SK-N-SH (cell line): ENCODE results near the gene SIL1. TPM values are rescaled to one million over a fixed set of nuclear protein-coding genes. Genes with fewer than 3 reads are reported as not detected.

Experiments used
- CTCF ChIA-PET: fragments of 300-600, 350-600 bp; formaldehyde crosslinking; extraction: SDS; loops from one replicate; lab custom pipeline; 2021; lab: Yijun Ruan, JAX
- POLR2A ChIA-PET: fragments of 350-600 bp; sonication (Branson Sonifier 250); formaldehyde crosslinking; extraction: SDS; loops from one replicate; lab custom pipeline; 2020; ENCODE audit warnings: antibody characterized with exemption, inconsistent platforms; lab: Yijun Ruan, JAX
- DNase-seq: peaks from one replicate; pipeline ENCODE4 v3.0.0; 2012
- H2AFZ ChIP-seq: fragments of 200-600 bp; sonication (generic); 2 replicates; pipeline ENCODE4 v1.8.1; 2016; ENCODE audit warnings: antibody characterized with exemption, mild to moderate bottlenecking, low read depth
- H3F3A ChIP-seq: fragments of 200-600 bp; sonication (generic); replicated peaks from 2 replicates; pipeline ENCODE3; 2016; ENCODE audit warnings: antibody characterized with exemption, mild to moderate bottlenecking; ENCODE audit not compliant: insufficient read depth
- H3K27ac ChIP-seq, 2 experiments: fragments of 200-500 bp in 1 of 2; fragments of 200-600 bp in 1 of 2; sonication (Bioruptor generic) in 1 of 2; sonication (generic), shearing (Covaris generic) in 1 of 2; 2 replicates each; pipeline versions ENCODE4 v1.5.1 to v1.6.1; 2014 to 2016; ENCODE audit warnings: low read depth in 2 of 2, inconsistent platforms in 1 of 2, low read length in 1 of 2, mild to moderate bottlenecking in 1 of 2, mixed read lengths in 1 of 2
- H3K27me3 ChIP-seq: fragments of 200-600 bp; sonication (generic), shearing (Covaris generic); 2 replicates; pipeline ENCODE4 v1.6.1; 2016; ENCODE audit warnings: mixed run types; ENCODE audit not compliant: insufficient read depth
- H3K36me3 ChIP-seq, 2 experiments: fragments of 200-500 bp in 1 of 2; fragments of 200-600 bp in 1 of 2; sonication (Bioruptor generic) in 1 of 2; sonication (generic) in 1 of 2; replicated peaks in 1 of 2; 2 replicates each; pipeline versions ENCODE3 to v1.5.1; 2014 to 2016; ENCODE audit warnings: low read length in 1 of 2, mild to moderate bottlenecking in 1 of 2; ENCODE audit not compliant: insufficient read depth in 2 of 2, control insufficient read depth in 1 of 2
- H3K4me1 ChIP-seq, 2 experiments: fragments of 200-500 bp in 1 of 2; fragments of 200-600 bp in 1 of 2; sonication (Bioruptor generic) in 1 of 2; sonication (generic), shearing (Covaris generic) in 1 of 2; 2 replicates each; pipeline versions ENCODE4 v1.5.1 to v1.6.1; 2014 to 2016; ENCODE audit warnings: low read depth in 1 of 2, low read length in 1 of 2, mixed run types in 1 of 2; ENCODE audit not compliant: insufficient read depth in 2 of 2, control insufficient read depth in 1 of 2
- H3K4me2 ChIP-seq: fragments of 200-600 bp; sonication (generic), shearing (Covaris generic); 2 replicates; pipeline ENCODE4 v1.6.1; 2017; ENCODE audit warnings: mixed run types
- H3K4me3 ChIP-seq, 2 experiments: fragments of 200-500 bp in 1 of 2; fragments of 200-600 bp in 1 of 2; sonication (Bioruptor generic) in 1 of 2; sonication (generic), shearing (Covaris generic) in 1 of 2; 2 replicates each; pipeline versions ENCODE4 v1.5.1 to v1.8.1; 2014 to 2016; ENCODE audit warnings: low read depth in 2 of 2, inconsistent platforms in 1 of 2, low read length in 1 of 2, mild to moderate bottlenecking in 1 of 2, mixed read lengths in 1 of 2, moderate library complexity in 1 of 2
- H3K79me2 ChIP-seq: fragments of 200-600 bp; sonication (generic); 2 replicates; pipeline ENCODE4 v1.8.1; 2017; ENCODE audit warnings: mild to moderate bottlenecking; ENCODE audit not compliant: insufficient read depth
- H3K9ac ChIP-seq: fragments of 200-600 bp; sonication (generic); 2 replicates; pipeline ENCODE4 v1.6.1; 2017; ENCODE audit warnings: mixed run types
- H3K9me2 ChIP-seq: fragments of 200-600 bp; sonication (generic); 2 replicates; pipeline ENCODE4 v1.6.1; 2017; ENCODE audit warnings: mixed run types
- H3K9me3 ChIP-seq: fragments of 200-600 bp; sonication (generic); 2 replicates; pipeline ENCODE4 v1.6.1; 2017; ENCODE audit warnings: mixed run types, mild to moderate bottlenecking, moderate library complexity
- H4K20me1 ChIP-seq: fragments of 200-600 bp; sonication (generic); 2 replicates; pipeline ENCODE4 v1.6.1; 2017; ENCODE audit warnings: mild to moderate bottlenecking, mixed run types; ENCODE audit not compliant: insufficient read depth
- ELF1 ChIP-seq: IDR thresholded peaks from 2 replicates; pipeline ENCODE4 v1.4.0; 2012
- EZH2phosphoT487 ChIP-seq: fragments of 200-600 bp; sonication (generic); IDR thresholded peaks from 2 replicates; pipeline ENCODE4 v1.6.1; 2017; ENCODE audit warnings: low read depth, mixed run types, mild to moderate bottlenecking, antibody characterized with exemption, moderate library complexity, borderline replicate concordance
- FOXJ3 ChIP-seq: sonication (generic); formaldehyde crosslinking; IDR thresholded peaks from 2 replicates; pipeline ENCODE4 v1.5.1; 2020; ENCODE audit warnings: mild to moderate bottlenecking, missing genetic modification reagents
- FOXM1 ChIP-seq: IDR thresholded peaks from 2 replicates; pipeline ENCODE4 v1.4.0; 2012; ENCODE audit warnings: low read depth, mild to moderate bottlenecking
- GABPA ChIP-seq: IDR thresholded peaks from 2 replicates; pipeline ENCODE4 v1.4.0; 2012; ENCODE audit warnings: low read depth, mild to moderate bottlenecking
- JUND ChIP-seq: IDR thresholded peaks from 2 replicates; pipeline ENCODE4 v1.4.0; 2012
- MEF2A ChIP-seq: IDR thresholded peaks from 2 replicates; pipeline ENCODE4 v1.4.0; 2012; ENCODE audit warnings: low read depth, borderline replicate concordance
- MXI1 ChIP-seq: IDR thresholded peaks from 2 replicates; pipeline ENCODE4 v1.6.1; 2012; ENCODE audit warnings: mild to moderate bottlenecking, low read depth, low read length, improper control_type of control experiment
- NRF1 ChIP-seq: IDR thresholded peaks from 2 replicates; pipeline ENCODE4 v1.6.1; 2012; ENCODE audit warnings: low read depth, mild to moderate bottlenecking, low read length
- POLR2AphosphoS5 ChIP-seq: IDR thresholded peaks from 2 replicates; pipeline ENCODE4 v1.6.1; 2012; ENCODE audit warnings: low read depth, low read length
- RAD21 ChIP-seq: IDR thresholded peaks from 2 replicates; pipeline ENCODE4 v1.6.1; 2012; ENCODE audit warnings: mild to moderate bottlenecking, low read length
- REST ChIP-seq: IDR thresholded peaks from 2 replicates; pipeline ENCODE4 v1.6.1; 2012; ENCODE audit warnings: mild to moderate bottlenecking, low read depth, low read length, moderate library complexity
- RXRA ChIP-seq: IDR thresholded peaks from 2 replicates; pipeline ENCODE4 v1.4.0; 2012; ENCODE audit warnings: low read depth, mild to moderate bottlenecking, borderline replicate concordance
- SIN3A ChIP-seq: IDR thresholded peaks from 2 replicates; pipeline ENCODE4 v1.6.1; 2012; ENCODE audit warnings: low read depth, mild to moderate bottlenecking, low read length, moderate library complexity, borderline replicate concordance
- SMC3 ChIP-seq: IDR thresholded peaks from 2 replicates; pipeline ENCODE4 v1.6.1; 2012; ENCODE audit warnings: low read depth, low read length, improper control_type of control experiment
- TAF1 ChIP-seq: IDR thresholded peaks from 2 replicates; pipeline ENCODE4 v1.6.1; 2012; ENCODE audit warnings: low read depth, mild to moderate bottlenecking, low read length, moderate library complexity, borderline replicate concordance
- TCF12 ChIP-seq: IDR thresholded peaks from 2 replicates; pipeline ENCODE4 v1.4.0; 2012
- TEAD4 ChIP-seq: IDR thresholded peaks from 2 replicates; pipeline ENCODE4 v1.4.0; 2012; ENCODE audit warnings: mild to moderate bottlenecking, borderline replicate concordance; ENCODE audit not compliant: insufficient read depth
- YY1 ChIP-seq: IDR thresholded peaks from 2 replicates; pipeline ENCODE4 v1.4.0; 2012; ENCODE audit warnings: low read depth, mild to moderate bottlenecking
- WGBS: methylation state at CpG from one replicate; pipeline ENCODE4 v1.1.6; 2017; ENCODE audit warnings: low lambda C conversion rate; 5-methylcytosine and 5-hydroxymethylcytosine counted together
- polyA plus RNA-seq, 3 experiments: library from polyadenylated mRNA; depleted of rRNA; stranded (reverse); fragments of >200 nt; gene quantifications; 2 replicates each; pipeline ENCODE4 v1.2.3, GENCODE V29; 2012
- TF ChIP-seq, protein P1 (sequence below): IDR thresholded peaks from 2 replicates; pipeline ENCODE4; 2012
- TF ChIP-seq, protein P2 (sequence below): IDR thresholded peaks from 2 replicates; pipeline ENCODE4 v1.4.0; 2012; ENCODE audit warnings: low read depth, borderline replicate concordance
- TF ChIP-seq, protein P3 (sequence below): fragments of 150-350 bp; IDR thresholded peaks from 2 replicates; pipeline ENCODE4 v1.6.1; 2016; ENCODE audit warnings: mild to moderate bottlenecking, low read depth, low read length
- TF ChIP-seq, protein P4 (sequence below): fragments of 150-350 bp; IDR thresholded peaks from 2 replicates; pipeline ENCODE4 v1.6.1; 2017; ENCODE audit warnings: antibody characterized with exemption, low read length, low read depth, borderline replicate concordance
- TF ChIP-seq, protein P5 (sequence below): IDR thresholded peaks from 2 replicates; pipeline ENCODE4 v1.4.0; 2012; ENCODE audit warnings: low read depth

Gene SIL1
- polyA plus RNA-seq, 1 of the 3 experiments (the other 2 are of a cell fraction) = 25.9 TPM

DNA sequence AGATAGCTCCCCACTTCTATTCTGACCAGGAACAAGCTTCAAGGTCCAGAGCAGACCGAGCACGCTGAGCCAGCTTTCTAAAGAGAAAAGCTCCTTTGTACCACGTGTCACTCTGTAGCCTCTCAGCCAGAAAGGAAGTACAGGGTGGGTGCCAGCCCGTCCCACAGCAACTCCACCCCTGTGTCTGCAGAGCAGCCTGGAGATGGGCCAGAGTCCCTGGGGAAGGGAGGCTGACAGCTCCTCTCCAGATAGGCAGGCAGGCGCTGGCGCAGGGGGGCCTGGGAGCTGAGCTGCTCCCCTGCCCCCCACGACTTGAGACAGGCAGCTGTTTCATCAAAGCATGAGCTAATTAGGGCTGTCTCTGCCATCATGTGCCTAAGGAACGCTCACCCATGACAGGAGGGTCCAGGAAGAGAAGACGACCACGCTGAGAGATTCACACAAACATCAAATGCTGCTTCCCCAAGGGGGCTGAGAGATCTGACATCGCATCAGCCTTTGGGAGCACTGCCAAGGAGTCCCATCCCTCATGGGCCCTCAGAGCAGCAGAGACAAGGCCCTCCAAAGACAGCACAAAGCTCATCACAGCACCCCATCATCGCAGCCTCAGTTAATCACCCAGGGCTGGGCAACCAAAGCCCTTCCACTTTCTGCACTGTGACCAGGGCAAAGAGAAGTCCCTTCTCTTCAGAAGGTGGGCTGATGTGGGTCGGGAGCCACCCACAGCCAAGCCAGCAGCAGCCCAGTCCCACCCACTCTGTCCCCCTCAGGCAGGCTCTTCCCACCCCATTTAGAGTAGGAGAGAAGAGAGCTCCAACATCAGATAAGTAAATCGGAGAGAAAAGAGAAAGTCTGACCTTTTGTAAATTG lies 244.5 kb downstream of the SIL1 start:
- peak; percentile 90 for DNase-seq
- no peaks in the 10 kb centered on the region for H3K36me3 ChIP-seq
- H3K9me2 ChIP-seq = no peaks in the 10 kb centered on the region
- peak overlapping the region in 1 of 2 experiments; percentile 98; a peak in 2 of 4 replicates for H3K27ac ChIP-seq
- no peak overlapping the region for H2AFZ ChIP-seq
- ChIA-PET POLR2A (interaction anchor here (0.6 to 1.8 kb wide), 7 partner anchors 10 to 340 kb away, joined by 3 to 9 read pairs (median 4); partner anchors contain the start of genes LRRTM2 and MATR3), CTCF (interaction anchor here (0.7 to 2.4 kb wide), 6 partner anchors 8 to 210 kb away, joined by 3 to 11 read pairs (median 4); no protein-coding TSS in a partner anchor)
- H3K4me3 ChIP-seq = no peak overlapping the region; a peak in 1 of 4 replicates
- peaks cover 16 to 75% of the 10 kb centered on the region in 2 experiments; a peak in 3 of 4 replicates for H3K4me1 ChIP-seq
- 50% methylated on average over 11 of the region's 14 CpGs for WGBS
- H4K20me1 ChIP-seq = no peaks in the 10 kb centered on the region
- H3F3A ChIP-seq = no peaks in the 10 kb centered on the region
- H3K9ac ChIP-seq = no peak overlapping the region
- no peaks in the 10 kb centered on the region for H3K79me2 ChIP-seq
- H3K9me3 ChIP-seq = no peaks in the 10 kb centered on the region
- H3K4me2 ChIP-seq = peak overlapping the region; percentile 63; the same call in 1 of the 2 replicates
- H3K27me3 ChIP-seq = no peaks in the 10 kb centered on the region
- TF ChIP-seq MEF2A (no peak), FOXJ3 (CRISPR knock-in tag) (peak; percentile 50; the same call in 1 of the 2 replicates), RXRA (no peak), TCF12 (no peak), GABPA (no peak), POLR2AphosphoS5 (no peak), FOXM1 (no peak), REST (no peak), MXI1 (peak; percentile 93; the same call in 1 of the 2 replicates), EZH2phosphoT487 (no peak), JUND (no peak), YY1 (no peak), TAF1 (no peak), NRF1 (no peak), TEAD4 (no peak), ELF1 (no peak), RAD21 (peak; percentile 6; the same call in 1 of the 2 replicates), SIN3A (no peak), SMC3 (no peak)
- TF ChIP-seq, protein P1, sequence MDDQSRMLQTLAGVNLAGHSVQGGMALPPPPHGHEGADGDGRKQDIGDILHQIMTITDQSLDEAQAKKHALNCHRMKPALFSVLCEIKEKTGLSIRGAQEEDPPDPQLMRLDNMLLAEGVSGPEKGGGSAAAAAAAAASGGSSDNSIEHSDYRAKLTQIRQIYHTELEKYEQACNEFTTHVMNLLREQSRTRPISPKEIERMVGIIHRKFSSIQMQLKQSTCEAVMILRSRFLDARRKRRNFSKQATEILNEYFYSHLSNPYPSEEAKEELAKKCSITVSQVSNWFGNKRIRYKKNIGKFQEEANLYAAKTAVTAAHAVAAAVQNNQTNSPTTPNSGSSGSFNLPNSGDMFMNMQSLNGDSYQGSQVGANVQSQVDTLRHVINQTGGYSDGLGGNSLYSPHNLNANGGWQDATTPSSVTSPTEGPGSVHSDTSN = no peak
- TF ChIP-seq, protein P2, sequence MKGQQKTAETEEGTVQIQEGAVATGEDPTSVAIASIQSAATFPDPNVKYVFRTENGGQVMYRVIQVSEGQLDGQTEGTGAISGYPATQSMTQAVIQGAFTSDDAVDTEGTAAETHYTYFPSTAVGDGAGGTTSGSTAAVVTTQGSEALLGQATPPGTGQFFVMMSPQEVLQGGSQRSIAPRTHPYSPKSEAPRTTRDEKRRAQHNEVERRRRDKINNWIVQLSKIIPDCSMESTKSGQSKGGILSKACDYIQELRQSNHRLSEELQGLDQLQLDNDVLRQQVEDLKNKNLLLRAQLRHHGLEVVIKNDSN = peak; percentile 69
- TF ChIP-seq, protein P3, sequence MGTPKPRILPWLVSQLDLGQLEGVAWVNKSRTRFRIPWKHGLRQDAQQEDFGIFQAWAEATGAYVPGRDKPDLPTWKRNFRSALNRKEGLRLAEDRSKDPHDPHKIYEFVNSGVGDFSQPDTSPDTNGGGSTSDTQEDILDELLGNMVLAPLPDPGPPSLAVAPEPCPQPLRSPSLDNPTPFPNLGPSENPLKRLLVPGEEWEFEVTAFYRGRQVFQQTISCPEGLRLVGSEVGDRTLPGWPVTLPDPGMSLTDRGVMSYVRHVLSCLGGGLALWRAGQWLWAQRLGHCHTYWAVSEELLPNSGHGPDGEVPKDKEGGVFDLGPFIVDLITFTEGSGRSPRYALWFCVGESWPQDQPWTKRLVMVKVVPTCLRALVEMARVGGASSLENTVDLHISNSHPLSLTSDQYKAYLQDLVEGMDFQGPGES = no peak
- TF ChIP-seq, protein P4, sequence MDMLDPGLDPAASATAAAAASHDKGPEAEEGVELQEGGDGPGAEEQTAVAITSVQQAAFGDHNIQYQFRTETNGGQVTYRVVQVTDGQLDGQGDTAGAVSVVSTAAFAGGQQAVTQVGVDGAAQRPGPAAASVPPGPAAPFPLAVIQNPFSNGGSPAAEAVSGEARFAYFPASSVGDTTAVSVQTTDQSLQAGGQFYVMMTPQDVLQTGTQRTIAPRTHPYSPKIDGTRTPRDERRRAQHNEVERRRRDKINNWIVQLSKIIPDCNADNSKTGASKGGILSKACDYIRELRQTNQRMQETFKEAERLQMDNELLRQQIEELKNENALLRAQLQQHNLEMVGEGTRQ = peak; percentile 46; the same call in 1 of the 2 replicates
- TF ChIP-seq, protein P5, sequence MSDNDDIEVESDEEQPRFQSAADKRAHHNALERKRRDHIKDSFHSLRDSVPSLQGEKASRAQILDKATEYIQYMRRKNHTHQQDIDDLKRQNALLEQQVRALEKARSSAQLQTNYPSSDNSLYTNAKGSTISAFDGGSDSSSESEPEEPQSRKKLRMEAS = peak; percentile 39; the same call in 1 of the 2 replicates
